ENCODE data around the gene C11orf68. TPM values are rescaled to one million over a fixed set of nuclear protein-coding genes. Genes with fewer than 3 reads are reported as not detected.
A peak's percentile ranks its signal among the peaks of the same experiment; 100 is the strongest.

C11orf68 gene
- total and polyA plus RNA-seq, 9 of the 15 experiments (the other 6 are each of a cell fraction or from before 2014, with no cell fraction given) = 3.6 to 35.9 (median 12.8) TPM

DNA sequence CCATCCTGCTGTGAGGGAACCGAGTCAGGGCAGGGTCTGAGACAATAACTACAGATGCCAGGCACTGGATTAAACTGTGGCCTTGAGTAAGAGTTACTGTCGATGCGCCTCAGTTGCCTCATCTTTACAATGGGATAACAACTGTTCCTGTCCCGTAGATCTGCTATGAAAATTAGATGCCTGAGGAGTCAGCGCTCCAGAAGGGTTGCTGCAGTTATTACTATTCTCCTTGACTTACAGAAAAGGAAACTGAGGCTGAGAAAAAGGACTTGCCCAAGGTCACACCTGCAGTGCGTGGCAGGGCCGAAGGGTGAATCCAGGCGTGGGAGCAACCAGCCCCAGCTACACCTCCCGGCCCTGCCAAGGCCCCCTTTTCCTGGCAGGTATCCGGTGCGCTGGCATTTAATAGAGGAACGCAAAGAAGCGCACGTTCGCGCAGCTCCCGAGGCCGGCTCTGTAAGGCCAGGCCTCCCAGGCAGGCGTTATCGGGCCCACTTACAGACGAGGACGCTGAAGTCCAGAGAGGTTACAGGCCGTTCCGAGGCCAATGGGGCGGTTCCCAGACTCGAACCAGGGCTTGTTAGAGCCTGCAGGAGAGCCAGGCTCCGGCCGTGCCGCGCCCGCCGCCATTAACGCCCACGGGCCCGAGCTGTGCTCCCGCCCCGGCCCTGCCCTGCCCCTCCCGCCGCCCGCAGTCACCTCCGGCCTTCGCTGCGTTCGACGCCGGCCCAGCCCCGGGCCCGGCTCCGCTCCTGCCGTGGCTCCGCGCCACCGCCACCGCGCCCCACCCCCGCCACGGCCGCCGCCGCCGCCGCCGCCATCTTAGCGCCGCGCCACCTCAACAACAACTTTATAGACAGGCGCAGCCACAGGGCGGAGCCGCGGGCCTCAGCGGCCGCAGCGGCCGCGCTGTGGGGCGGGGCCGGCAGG is at the start of gene C11orf68 (continued):
- TF ChIP-seq MAZ (CRISPR knock-in tag; conservative IDR thresholded peaks at IDR 0.05 in 1 of 2, IDR thresholded peaks at IDR 0.05 in 1 of 2) (0 out of 4 replicates have a peak, but pooled peaks of 1 of the 2 experiments have one; percentile 37), SRSF3 (IDR thresholded peaks at IDR 0.05; ENCODE audit: insufficient read depth, low read length) (no peak), ZSCAN29 (IDR thresholded peaks at IDR 0.05) (no peak), POLR3G (IDR thresholded peaks at IDR 0.05; ENCODE audit: extremely low read depth, insufficient read length, insufficient replicate concordance) (no peak), PRMT5 (CRISPR knock-in tag; IDR thresholded peaks at IDR 0.05) (no peak), FIP1L1 (IDR thresholded peaks at IDR 0.05; ENCODE audit: low read depth, low read length, poor library complexity, severe bottlenecking) (no peak), POLR2G (IDR thresholded peaks at IDR 0.05; ENCODE audit: low read depth, low read length) (peak; percentile 96), RBM39 (optimal IDR thresholded peaks at IDR 0.05; ENCODE audit: low read depth, low read length) (no peak), ESRRA (IDR thresholded peaks at IDR 0.05; ENCODE audit: borderline replicate concordance, low read depth) (no peak), BRD4 (IDR thresholded peaks at IDR 0.05) (peak; percentile 31; the same call in 1 of the 2 replicates)
- TF ChIP-seq, protein P1, sequence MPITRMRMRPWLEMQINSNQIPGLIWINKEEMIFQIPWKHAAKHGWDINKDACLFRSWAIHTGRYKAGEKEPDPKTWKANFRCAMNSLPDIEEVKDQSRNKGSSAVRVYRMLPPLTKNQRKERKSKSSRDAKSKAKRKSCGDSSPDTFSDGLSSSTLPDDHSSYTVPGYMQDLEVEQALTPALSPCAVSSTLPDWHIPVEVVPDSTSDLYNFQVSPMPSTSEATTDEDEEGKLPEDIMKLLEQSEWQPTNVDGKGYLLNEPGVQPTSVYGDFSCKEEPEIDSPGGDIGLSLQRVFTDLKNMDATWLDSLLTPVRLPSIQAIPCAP (CRISPR knock-in tag; IDR thresholded peaks at IDR 0.05; ENCODE audit: borderline replicate concordance) = no peak
- TF ChIP-seq, protein P2, sequence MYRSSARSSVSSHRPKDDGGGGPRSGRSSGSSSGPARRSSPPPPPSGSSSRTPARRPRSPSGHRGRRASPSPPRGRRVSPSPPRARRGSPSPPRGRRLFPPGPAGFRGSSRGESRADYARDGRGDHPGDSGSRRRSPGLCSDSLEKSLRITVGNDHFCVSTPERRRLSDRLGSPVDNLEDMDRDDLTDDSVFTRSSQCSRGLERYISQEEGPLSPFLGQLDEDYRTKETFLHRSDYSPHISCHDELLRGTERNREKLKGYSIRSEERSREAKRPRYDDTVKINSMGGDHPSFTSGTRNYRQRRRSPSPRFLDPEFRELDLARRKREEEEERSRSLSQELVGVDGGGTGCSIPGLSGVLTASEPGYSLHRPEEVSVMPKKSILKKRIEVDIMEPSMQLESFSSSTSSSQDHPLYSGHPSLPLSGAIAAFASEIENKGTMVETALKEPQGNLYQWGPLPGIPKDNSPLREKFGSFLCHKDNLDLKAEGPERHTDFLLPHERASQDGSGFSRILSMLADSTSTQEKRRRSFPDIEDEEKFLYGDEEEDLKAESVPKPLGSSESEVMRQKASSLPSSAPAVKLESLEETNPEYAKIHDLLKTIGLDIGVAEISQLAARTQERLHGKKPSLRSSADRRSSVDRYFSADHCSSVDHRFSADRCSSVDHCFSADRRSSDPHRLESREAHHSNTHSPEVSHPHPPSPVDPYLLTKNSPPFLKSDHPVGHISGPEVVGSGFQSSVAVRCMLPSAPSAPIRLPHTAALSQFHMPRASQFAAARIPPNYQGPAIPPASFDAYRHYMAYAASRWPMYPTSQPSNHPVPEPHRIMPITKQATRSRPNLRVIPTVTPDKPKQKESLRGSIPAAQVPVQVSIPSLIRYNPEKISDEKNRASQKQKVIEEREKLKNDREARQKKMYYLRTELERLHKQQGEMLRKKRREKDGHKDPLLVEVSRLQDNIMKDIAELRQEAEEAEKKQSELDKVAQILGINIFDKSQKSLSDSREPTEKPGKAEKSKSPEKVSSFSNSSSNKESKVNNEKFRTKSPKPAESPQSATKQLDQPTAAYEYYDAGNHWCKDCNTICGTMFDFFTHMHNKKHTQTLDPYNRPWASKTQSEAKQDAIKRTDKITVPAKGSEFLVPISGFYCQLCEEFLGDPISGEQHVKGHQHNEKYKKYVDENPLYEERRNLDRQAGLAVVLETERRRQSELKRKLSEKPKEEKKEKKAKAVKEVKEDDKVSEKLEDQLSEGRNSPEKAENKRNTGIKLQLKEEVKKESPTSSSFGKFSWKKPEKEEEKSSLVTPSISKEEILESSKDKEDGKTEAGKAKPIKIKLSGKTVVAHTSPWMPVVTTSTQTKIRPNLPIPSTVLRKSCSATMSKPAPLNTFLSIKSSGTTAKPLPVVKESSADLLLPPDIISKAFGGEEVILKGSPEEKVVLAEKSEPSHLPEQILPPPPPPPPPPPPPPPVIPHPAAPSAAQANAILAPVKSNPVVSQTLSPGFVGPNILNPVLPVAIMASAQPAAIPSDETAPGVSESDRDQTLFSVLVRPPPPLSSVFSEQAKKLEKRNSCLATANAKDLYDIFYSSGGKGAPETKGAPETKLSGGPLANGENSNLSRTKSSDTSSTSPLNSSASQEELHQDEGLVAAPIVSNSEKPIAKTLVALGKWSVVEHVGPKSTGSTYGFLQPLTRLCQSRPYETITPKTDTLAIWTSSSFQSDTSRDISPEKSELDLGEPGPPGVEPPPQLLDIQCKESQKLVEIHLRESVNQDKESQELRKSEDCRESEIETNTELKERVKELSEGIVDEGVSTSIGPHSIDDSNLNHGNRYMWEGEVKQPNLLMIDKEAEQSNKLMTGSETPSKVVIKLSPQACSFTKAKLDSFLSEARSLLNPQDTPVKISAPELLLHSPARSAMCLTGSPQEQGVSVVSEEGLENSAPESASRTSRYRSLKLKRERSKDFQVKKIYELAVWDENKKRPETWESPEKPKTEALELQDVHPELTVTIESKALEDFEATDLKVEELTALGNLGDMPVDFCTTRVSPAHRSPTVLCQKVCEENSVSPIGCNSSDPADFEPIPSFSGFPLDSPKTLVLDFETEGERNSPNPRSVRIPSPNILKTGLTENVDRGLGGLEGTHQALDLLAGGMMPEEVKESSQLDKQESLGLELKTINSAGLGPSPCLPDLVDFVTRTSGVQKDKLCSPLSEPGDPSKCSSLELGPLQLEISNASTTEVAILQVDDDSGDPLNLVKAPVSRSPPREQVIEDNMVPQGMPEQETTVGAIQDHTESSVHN (IDR thresholded peaks at IDR 0.05; ENCODE audit: borderline replicate concordance in 1 of 2, low read depth in 1 of 2) = no peak
- TF ChIP-seq, protein P3, sequence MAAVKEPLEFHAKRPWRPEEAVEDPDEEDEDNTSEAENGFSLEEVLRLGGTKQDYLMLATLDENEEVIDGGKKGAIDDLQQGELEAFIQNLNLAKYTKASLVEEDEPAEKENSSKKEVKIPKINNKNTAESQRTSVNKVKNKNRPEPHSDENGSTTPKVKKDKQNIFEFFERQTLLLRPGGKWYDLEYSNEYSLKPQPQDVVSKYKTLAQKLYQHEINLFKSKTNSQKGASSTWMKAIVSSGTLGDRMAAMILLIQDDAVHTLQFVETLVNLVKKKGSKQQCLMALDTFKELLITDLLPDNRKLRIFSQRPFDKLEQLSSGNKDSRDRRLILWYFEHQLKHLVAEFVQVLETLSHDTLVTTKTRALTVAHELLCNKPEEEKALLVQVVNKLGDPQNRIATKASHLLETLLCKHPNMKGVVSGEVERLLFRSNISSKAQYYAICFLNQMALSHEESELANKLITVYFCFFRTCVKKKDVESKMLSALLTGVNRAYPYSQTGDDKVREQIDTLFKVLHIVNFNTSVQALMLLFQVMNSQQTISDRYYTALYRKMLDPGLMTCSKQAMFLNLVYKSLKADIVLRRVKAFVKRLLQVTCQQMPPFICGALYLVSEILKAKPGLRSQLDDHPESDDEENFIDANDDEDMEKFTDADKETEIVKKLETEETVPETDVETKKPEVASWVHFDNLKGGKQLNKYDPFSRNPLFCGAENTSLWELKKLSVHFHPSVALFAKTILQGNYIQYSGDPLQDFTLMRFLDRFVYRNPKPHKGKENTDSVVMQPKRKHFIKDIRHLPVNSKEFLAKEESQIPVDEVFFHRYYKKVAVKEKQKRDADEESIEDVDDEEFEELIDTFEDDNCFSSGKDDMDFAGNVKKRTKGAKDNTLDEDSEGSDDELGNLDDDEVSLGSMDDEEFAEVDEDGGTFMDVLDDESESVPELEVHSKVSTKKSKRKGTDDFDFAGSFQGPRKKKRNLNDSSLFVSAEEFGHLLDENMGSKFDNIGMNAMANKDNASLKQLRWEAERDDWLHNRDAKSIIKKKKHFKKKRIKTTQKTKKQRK (IDR thresholded peaks at IDR 0.05; ENCODE audit: borderline replicate concordance, low read depth, low read length) = no peak
